Activated CD4-positive, alpha-beta T cell treated with anti-CD3 and anti-CD28 coated beads, Interleukin-2, Interleukin-4, amounts not matched to agents 100 ng/mL and 50 ng/mL, durations not matched to agents 16 hours and 8 hours (primary cell): ENCODE data around the gene ANKRD11.
A peak's percentile ranks its signal among the peaks of the same experiment; 100 is the strongest.

Experiments
- DNase-seq: peaks from one replicate; pipeline ENCODE4 v3.0.0-alpha.2; 2020; ENCODE audit warnings: low spot score

The ANKRD11 gene

DNA sequence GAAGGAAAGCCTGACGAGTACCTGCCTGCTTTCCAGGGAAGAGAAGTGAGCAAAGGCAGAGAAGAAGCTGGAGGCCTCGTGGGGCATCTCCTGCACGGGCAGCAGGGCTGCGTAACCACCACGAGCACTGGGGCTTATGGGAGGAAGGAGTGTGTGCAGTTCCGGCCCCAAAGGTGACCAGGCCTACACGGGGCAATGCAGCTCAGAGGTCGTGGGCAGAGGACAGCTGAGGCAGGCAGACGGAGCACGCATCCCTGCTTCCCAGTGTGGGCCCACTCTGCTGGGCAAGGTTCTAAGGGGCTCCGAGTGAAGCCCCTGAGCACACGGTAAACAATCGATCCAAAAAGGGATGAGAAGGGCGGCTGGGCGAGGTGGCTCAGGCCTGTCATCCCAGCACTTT is 109.7 kb downstream of the ANKRD11 start:
- no peak for DNase-seq

DNA sequence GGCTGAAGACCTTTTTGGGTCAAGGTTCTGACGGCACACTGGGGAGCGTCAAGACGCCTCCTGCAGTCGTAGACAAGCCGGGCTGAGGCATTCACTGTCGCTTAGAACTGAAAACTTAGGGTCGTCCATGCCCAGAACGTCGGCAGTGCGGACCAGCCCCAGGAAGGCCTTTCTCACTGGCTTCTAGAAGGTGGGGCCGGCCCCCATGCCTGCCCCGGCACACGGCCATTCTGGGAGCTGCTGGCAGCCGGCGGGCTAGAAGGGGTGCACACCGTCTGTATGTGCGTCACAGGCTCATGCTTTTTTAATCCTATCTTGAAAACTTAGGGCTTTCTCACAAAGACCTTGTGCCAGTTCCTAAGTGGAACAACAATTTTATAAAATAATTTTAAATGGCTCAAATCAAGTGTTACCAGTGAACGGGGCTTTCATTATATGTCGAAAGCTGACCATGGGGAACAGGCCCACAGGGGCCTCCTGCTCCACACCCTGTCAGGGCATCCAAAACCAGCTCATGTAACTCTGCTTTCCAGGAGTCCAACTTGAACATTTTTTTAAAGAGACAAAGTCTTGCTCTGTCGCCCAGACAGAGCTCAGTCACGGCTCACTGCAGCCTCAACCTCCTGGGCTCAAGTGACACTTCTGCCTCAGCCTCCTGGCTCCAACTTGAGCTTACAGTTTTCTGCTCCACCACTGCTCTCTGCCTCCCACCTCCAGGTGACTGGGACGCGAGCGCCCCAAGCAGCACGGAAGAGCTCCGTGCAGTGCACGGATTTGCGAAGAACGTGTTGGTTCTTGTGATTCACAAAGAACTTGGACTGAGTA is 111.2 kb downstream of the ANKRD11 start:
- no peak for DNase-seq

DNA sequence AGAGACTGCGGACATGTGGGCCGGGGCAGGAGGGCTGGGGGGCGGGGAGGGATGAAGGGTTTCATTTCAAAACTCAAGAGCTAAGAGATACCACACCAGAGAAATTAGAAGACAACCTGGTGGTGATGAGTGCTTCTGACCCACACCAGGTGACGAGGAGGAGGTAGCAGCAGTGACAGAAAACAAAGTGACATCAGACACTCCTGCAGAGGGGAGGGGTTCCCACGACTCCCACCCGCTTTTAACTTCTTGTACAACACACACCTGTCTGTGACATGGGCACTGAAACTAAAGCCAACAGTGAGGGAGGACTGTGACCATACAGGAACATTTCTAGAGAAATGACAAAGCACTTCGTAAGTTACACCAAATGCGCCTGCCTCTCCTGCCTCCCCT is 112.9 kb downstream of the ANKRD11 start:
- no peak for DNase-seq

DNA sequence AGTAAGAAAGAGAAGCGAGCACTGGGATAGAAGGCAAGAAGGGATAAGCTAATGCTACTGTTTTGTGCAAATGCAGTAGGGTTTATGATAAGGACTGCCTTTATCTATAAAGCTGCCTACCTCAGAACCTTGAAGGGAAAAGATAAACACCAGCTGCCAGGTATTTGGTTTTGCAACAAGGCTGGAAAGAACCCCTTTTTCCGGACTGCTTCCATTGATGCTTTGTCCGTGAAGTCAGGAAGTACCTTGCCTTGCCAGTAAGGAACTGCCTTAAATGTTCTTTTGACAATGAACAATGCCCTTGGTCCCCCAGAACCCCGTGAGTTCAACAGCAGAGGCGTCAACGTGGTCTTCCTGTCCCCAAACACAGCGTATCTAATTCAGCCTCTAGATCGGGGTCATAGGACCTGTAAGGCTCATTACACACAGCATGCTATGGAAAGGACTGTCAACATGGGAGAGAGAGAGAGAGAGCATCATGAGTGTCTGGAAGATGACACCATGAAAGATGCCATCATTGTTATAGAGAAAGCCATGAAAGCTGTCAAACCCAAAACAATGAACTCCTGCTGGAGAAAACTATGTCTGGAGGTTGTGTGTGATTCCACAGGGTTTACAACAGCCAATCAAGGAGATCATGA is 113.4 kb downstream of the ANKRD11 start:
- DNase-seq = no peak

DNA sequence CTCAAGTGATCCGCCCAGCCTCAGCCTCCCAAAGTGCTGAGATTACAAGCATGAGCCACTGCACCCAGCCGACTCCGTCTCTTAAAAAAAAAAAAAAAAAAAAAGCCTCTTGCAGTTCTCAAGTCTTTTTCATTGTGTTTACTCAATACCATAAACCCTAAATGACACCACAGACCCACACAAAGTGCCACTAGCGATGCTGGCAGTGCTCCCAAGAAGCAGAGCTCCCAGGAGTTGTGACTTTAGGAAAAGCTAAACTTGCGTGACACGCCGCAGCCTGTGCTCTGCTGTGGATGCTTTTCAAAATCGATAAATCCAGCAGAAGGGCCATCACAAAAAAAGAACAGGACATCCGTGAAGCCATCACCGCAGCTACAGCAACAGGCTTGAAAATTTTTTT is 114.7 kb downstream of the ANKRD11 start:
- no peak for DNase-seq

DNA sequence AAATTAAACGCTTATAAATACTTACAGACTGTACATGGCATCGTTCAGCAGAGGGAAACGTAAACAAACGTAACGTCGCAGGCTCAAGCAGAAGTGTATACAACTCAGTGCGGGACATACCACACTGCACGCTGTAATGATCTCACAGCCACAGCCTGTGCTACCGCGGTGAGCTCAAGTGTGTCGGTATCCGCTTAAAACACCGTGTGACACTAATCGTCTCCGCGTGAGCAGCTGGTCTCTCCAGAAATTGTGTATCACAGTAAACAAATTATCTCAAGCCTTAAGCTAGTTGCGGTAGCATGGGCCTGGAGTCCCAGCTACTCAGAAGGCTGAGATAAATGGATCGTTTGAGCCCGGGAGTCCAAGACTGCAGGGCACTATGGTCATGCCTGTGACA is 115.3 kb downstream of the ANKRD11 start:
- DNase-seq = no peak

DNA sequence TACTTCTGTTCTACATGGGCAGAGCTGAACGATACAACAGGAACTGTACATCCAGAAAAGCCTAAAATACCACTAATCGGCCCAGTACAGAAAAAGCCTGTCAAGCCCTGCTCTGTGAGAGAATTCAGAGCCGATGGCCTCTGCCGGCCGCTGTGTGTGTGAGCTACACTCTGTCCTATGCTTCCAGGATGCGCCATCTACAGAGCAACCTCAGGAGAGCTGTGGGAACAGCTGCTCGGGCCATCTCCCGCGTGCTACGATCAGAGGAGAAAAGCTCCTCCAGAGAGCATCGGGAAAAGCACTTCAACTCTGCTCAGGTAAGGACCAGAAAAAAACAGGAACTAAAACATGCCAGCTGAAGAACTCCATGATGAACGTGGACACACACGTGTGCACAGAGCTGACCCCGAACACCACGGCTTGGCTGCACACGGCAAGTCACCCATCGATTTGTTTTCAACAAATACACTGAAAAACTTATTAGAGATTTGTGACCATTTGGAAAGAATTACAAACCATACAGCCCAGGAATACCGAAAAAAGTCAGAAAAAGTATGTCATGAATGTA is 115.9 kb downstream of the ANKRD11 start:
- DNase-seq = no peak

DNA sequence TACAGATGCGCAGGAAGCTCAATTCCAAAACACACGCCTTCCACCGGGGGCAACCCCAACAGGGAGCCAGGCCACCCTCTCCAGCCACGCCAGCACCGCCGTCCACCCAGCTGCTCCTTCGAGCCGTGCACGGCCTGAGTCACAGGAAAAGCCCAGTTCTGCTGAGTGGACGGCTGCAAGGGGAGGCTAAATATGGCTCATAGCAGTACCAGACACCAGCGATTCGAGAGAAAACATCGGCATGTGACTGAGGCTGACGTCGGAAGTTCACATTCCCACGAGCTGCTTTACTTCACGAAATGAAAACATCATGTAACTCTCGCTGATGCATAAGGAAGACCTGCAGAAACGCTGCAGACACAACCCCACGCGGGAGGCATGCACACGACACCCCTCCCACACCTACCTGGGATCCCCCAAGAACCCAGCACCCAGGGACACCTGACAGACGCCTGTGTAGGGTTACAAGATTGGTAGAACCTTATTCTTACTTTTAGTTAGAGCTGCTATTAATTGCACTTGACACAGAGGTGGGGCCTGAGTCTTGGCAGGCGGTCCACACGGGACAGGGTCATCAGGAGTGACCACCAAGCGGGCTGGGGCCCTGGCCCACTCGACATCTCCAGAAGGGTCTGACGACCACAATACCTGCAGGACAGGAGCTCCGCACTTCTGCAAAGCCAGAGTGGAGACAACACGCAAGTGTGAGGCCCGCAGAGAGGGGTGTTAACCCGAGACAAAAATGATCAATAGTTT is 116.8 kb downstream of the ANKRD11 start:
- no peak for DNase-seq

DNA sequence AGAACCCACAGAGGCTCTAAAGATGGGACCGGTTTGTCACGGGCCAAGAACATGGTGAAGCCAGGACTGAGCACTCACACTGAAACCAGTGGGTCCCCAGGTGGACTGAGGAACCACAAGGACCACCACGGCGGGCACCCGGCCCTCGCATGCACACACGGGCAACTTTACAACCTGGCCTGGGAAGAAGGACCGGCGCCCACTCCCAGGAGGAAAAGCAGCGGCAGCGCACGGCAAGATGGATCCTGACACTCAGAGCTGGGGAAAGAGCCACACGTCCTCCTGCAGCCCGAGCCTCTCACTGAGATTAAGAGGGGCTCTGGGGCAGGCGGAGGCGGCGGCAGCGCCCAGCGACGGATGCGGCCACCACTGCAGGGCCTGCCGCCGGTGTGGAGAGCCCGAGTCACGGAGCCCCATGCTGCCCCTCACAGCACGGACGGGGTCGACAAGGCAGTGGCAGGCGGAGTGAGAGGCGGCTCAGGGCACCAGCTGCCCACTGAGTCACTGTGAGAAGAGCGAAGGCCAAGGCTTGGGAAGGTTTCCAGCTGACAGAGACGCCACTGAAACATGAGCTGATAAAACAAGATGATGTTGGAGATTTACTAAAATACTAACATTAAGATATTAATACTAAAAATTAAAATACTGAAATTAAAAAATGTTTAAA is 118.3 kb downstream of the ANKRD11 start:
- no peak for DNase-seq

DNA sequence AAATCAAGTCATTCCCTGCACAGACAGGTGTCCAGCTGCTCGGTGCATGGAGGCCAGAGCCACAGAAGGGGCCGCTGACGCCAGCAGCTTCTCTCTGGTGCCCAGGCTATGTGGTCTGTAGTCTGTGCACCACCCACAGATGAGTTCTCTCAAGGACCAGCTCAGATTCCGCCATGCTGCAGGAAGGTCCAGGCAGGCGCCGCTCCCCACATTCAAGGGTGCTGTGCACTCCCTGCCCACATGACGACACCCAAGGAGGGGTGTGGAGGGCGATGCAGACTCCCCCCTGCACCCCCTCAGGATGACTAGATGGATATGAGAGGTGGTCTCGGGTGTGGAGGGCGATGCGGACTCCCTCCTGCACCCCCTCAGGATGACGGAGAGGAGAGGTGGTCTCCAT is 119.0 kb downstream of the ANKRD11 start:
- no peak for DNase-seq

DNA sequence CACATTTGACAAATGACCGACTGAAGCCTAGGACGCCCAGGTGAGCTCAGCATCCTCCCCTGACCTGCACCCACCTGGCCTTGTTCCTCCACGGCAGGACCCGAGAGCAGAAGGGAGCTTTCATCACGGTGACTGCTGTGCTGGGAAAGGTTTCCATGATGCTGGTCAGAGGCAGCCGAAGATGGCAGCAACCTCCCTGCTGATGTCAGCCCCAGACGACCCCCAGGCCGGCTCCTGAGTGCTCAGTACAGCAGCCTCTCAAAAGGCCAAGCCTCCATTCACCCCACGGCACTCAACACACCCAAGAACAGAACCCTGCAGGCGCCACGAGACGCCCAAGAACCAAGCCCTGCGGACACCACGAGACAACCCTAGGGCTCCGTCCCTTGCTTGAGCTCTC is 119.8 kb downstream of the ANKRD11 start:
- DNase-seq = no peak

DNA sequence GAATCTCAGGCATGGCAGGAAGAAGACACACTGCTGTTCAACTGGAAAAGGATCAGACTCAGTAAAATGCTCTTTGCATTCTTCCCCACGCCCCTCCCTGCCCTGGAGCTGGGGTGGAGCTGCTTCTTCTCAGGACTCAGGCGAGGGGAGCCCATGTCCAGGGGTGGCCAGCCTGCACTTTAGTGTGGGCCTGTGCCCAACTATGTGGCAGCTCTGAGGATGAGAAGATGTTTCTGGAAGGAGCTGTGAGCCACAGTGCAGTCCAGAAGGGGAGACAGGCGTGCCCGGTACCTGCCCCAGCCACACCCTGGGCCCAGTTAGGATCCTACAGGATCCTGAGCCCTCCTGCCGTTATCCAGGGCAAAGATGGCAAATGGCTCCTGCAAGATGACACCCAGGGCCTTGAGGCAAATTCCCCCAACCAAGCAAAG is 120.3 kb downstream of the ANKRD11 start:
- DNase-seq = no peak

DNA sequence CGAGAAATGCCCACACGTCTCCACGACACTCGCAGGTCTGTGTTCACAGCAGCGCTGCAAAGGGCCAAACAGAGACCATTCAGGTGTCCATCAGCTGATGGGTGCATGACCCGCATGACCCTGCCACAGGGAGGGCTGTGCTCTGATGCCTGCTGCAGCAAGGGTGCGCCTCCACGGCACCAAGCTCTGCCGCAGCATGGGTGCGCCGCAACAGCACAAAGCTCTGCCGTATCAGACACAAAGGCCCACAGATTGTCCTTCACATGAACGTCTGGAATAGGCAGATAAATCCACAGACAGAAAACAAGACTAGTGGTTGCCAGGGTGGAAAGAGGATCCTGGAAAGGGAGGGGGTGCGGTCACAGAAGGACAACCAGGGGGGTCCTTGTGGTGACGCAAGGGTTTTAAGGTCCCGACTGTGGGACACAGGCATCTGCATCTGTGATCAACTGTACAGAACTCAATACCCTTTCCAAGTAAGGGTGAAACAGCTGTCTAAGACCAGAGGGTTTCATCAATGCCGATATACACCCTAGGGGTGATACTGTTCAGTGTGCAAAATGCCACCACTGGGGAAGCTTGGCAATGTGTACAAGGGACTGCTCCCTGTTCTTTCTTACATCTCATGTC is 121.0 kb downstream of the ANKRD11 start:
- DNase-seq = no peak

DNA sequence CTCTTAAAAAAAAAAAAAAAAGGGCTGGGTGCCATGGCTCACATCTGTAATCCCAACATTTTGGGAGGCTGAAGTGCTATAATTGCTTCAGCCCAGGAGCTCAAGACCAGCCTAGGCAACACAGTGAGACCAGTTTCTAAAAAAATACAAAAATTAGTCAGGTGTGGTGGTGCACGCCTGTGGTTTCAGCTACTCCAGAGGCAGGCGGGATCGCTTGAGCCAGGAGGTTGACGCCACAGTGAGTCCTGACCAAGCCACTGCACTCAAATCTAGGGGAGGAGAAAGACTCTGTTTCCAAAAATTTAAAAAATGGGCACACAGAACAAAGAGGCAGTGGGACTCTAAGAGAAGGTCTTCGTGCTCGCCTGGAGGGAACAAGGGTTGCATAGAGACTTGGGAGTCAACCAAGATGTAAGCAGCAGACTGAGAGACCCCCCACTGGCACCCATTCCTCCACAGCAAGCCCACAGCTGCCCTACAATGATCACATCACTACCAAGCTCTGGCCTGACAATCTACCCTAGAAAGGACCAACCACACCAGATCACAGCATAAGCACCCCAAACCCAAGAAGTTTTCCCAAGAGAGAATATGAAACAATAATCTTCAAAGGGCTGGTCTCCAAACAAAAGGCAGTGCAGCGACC is 121.6 kb downstream of the ANKRD11 start:
- no peak for DNase-seq

DNA sequence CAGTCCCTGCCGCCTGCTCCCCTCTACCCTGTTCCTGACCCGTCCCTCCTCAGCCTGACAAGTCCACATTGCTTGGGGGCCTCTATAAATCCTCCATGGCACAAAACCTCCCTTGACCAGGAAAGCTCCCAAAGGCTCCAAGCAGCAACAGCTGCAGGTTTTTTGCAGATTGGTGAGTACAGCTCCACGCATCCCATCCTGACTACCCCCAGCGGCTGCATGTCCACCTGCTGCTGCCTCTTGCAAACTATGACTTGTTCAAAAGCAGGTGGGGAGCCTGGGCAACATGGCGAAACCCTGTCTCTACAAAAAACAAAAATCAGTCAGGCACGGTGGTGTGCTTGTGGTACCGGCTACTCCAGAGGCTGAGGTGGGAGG is 122.8 kb downstream of the ANKRD11 start:
- DNase-seq = no peak

DNA sequence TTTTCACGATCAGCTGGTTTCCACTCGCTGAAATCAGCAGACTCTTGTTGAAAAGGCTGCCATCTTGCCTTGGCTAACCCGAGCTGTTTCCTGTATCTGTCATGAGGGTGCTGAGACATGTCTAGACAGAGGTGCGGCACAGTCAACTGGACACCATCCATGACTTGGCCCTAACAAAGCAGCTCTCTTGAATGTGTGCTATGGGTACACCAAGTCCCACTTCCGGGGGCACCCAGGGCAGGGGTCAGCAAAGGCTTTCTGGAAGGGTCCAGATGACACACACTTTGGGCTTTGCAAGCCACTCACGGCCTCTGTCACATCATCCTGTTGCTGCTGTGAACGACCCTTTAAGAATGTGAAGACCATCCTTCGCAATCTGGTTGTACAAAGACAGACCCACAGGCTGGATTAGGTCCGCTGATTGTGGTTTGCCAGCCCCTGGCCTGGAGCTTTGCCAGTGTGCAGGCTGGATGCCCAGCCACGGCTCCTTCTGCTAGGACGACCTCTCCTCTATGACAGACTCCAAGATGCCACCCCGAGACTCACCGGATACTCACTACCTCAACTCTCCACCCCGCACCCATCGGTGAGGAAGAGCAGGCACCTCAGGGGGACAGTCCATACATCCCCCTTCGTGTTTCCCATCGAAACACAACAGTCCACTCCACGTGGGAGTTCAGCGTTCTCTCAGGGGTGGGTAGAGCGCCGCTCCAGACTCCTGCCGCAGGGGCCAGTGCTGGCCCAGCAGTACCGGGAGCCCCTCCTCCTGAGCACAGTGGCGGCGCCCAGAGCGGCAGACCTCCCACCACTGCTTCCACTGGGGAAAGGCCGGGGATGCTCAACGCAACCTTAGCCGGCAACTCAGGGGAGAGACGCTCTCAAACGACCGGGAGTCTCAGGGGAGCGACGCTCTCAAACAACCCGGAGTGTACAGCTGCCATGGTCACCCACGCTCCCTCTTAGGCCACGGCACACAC is 123.5 kb downstream of the ANKRD11 start:
- no peak for DNase-seq

DNA sequence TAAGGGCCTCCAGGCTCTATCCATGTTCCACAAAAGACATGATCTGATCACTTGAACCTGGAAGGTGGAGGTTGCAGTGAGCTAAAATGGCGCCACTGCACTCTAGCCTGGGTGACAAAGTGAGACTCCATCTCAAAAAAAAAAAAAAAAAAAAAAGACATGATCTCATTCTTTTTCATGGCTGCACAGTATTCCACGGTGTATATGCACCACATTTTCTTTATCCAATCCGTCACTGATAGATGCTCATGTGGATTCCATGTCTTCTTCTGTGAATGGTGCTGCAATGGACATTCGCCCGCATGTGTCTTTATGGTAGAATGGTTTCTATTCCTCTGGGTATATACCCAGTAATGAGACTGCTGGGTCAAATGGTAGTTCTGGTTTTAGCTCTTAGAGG is 124.4 kb downstream of the ANKRD11 start:
- DNase-seq = no peak

DNA sequence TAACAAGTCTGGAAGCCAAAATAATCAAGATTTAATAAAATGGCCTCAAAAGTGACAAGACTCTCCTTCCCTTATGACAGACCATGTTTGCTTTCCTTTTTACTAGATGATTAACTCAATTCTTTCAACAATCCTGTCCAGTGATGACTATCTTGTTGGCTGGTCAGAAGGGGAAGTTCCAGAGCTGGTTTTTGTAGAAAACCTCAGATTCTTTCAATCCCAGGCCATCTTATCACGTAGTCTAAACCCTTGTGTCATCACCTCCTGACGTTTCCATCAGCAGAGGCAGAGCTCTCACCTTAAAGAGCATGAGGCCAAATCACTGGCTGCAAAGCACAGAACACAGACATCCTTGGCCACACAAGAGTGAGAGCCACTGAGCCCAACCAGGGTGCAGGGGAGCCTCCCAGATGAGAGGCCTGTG is 125.3 kb downstream of the ANKRD11 start:
- DNase-seq = peak; percentile 59

DNA sequence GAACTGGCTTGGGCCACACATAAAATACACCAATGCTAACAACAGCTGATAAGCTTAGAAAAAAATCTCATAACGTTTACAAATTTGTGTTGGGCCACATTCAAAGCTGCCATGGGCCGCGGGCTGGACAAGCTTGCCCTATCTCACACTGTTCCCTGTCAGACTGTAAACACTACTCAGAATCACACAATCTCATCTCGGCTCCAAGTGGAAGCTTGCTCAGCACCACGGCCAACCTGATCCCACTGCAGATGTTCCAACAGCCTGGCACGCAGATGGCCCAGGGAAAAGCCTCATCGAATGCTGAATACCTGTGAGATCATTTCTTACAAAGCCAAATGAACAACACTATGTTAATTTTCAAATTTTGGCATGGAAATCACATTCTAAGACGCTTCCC is 125.8 kb downstream of the ANKRD11 start:
- DNase-seq = no peak
